Esophagus squamous epithelium (tissue), 4 donors: ENCODE measurements around the gene ABCA1.

Source experiments
- CTCF ChIP-seq, 6 experiments: fragments of 450-650 bp in 4 of 6; fragments of 200-600 bp in 2 of 6; sonication (generic) in 2 of 6; IDR thresholded peaks; one replicate each; pipeline ENCODE4 v1.5.1; 2016 to 2019; ENCODE audit warnings: antibody characterized with exemption in 6 of 6, mild to moderate bottlenecking in 4 of 6, moderate library complexity in 4 of 6
- POLR2A ChIP-seq, 4 donors: fragments of 450-650 bp; IDR thresholded peaks; one replicate each; pipeline ENCODE4 v1.6.1; 2017; ENCODE audit warnings: antibody characterized with exemption in 4 of 4, mild to moderate bottlenecking in 4 of 4, moderate library complexity in 3 of 4

DNA sequence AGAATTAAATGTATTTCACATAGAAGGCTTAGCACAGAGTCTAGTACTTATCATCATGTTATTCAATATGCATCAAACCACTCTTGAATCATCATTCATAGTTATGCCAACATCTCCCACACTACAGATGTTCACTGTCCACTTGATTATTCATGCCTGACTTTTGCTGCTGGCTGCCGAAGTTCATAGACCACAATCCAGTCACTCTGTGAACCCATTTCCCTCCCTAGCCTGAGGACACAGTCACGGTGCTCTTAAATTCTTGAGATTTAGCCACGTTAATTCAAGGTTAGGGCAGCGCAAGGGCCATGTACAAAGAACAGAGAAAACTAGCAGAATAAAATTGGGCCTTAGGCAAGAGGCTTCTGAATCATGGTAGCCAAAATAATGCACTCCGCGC is 32.4 kb downstream of the ABCA1 start:
- TF ChIP-seq CTCF (IDR thresholded peaks at IDR 0.05) (no peak), POLR2A (IDR thresholded peaks at IDR 0.05) (no peak)
